ENCODE results near the gene CCDC32.
A peak's percentile ranks its signal among the peaks of the same experiment; 100 is the strongest.

Gene CCDC32

GRCh38 chr15:40565333-40566238 is 744 bp upstream of the CCDC32 start:
- no peak for DNase-seq

- DNase-seq: no peak
Measured at GRCh38 chr15:40563426-40563825, 1.4 kb downstream of the CCDC32 start.

GRCh38 chr15:40562691-40563090 is 2.2 kb downstream of the CCDC32 start:
- DNase-seq: no peak

GRCh38 chr15:40558952-40559742 is 5.7 kb downstream of the CCDC32 start:
- no peak for DNase-seq

GRCh38 chr15:40555876-40556275 is 9.0 kb downstream of the CCDC32 start:
- DNase-seq: no peak

- peak in 1 of 2 experiments; percentile 17 for DNase-seq
Measured at GRCh38 chr15:40554161-40554525, 10.7 kb downstream of the CCDC32 start.

GRCh38 chr15:40550341-40551037 is 14.4 kb downstream of the CCDC32 start:
- no peak for DNase-seq

- no peak for DNase-seq
Measured at GRCh38 chr15:40549894-40550293, 14.9 kb downstream of the CCDC32 start.

GRCh38 chr15:40548610-40549009 is 16.2 kb downstream of the CCDC32 start:
- no peak for DNase-seq

GRCh38 chr15:40545457-40545856 is 19.4 kb downstream of the CCDC32 start:
- no peak for DNase-seq

- DNase-seq: no peak
Measured at GRCh38 chr15:40543631-40544294, 21.1 kb downstream of the CCDC32 start.

- no peak for DNase-seq
Measured at GRCh38 chr15:40543082-40543481, 21.8 kb downstream of the CCDC32 start.

GRCh38 chr15:40538976-40539375 is 25.9 kb downstream of the CCDC32 start:
- no peak for DNase-seq

GRCh38 chr15:40536501-40536900 is 28.3 kb downstream of the CCDC32 start:
- no peak for DNase-seq

- no peak for DNase-seq
Measured at GRCh38 chr15:40534371-40534770, 30.5 kb downstream of the CCDC32 start.

GRCh38 chr15:40533763-40534364 is 31.0 kb downstream of the CCDC32 start:
- DNase-seq: no peak

- no peak for DNase-seq
Measured at GRCh38 chr15:40528801-40529200, 36.0 kb downstream of the CCDC32 start.

- no peak for DNase-seq
Measured at GRCh38 chr15:40525855-40526254, 39.0 kb downstream of the CCDC32 start.

GRCh38 chr15:40523611-40524010 is 41.2 kb downstream of the CCDC32 start:
- DNase-seq: no peak

GRCh38 chr15:40516322-40516721 is 48.5 kb downstream of the CCDC32 start:
- no peak for DNase-seq

- no peak for DNase-seq
Measured at GRCh38 chr15:40513609-40514008, 51.2 kb downstream of the CCDC32 start.

GRCh38 chr15:40512440-40512839 is 52.4 kb downstream of the CCDC32 start:
- DNase-seq: no peak
